MG63 (cell line): ENCODE measurements around the gene FAM228A. TPM values are rescaled to one million over a fixed set of nuclear protein-coding genes. Genes with fewer than 3 reads are reported as not detected.
"Not testable (repeated sequence)": the region's sequence is repeated elsewhere in the genome, so short reads cannot be mapped to it uniquely, and the experiment has no call there.

Experiments
- DNase-seq: peaks from one replicate; pipeline ENCODE4 v3.0.0-alpha.2; 2020
- H3K27me3 ChIP-seq: fragments of 250-450 bp; sonication (Bioruptor Pico); 2 replicates; pipeline ENCODE4 v1.5.1; 2020; ENCODE audit warnings: mild to moderate bottlenecking, moderate library complexity
- H3K36me3 ChIP-seq: fragments of 250-450 bp; sonication (Bioruptor Pico); 2 replicates; pipeline ENCODE4 v1.5.1; 2020; ENCODE audit warnings: mild to moderate bottlenecking, moderate library complexity
- H3K4me3 ChIP-seq: fragments of 250-450 bp; sonication (Bioruptor Pico); 2 replicates; pipeline ENCODE4 v1.5.1; 2020; ENCODE audit warnings: mild to moderate bottlenecking, moderate library complexity
- H3K9me3 ChIP-seq: fragments of 250-450 bp; sonication (Bioruptor Pico); 2 replicates; pipeline ENCODE4 v1.5.1; 2020; ENCODE audit warnings: mild to moderate bottlenecking, moderate library complexity
- total RNA-seq: library from RNA; depleted of rRNA; stranded (reverse); fragments of >200 nt; shearing (Covaris generic); gene quantifications from 2 replicates; pipeline ENCODE4 v1.2.3, GENCODE V29; 2014; ENCODE audit warnings: low replicate concordance

FAM228A gene
- total RNA-seq, 1 experiment from 2014 or later: not detected

- Histone ChIP-seq H3K9me3 (no peaks in the 10 kb centered on the region), H3K36me3 (no peaks in the 10 kb centered on the region), H3K4me3 (no peak overlapping the region), H3K27me3 (no peaks in the 10 kb centered on the region)
- no peak for DNase-seq
These were observed 7.0 kb downstream of the FAM228A start for GRCh38 chr2:24181849-24182248.

DNA sequence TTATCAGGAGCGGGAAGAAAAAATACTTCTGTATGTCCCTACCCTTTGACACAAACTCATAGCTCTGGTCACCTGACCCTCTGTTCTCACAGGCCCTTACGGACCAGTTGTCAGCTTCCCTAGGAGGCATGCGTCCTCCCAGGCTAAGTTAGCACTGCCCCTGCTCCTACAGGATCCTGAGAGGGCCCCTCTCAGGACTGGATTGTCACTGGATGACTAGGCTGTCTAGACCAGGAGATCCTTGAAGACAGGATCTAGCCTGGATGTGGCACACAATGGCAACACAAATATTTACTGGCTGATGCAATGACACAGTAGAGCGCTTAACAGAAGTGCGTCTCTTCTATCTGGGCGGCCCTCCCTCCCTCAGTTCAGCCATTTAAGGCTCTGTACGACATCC lies 7.7 kb downstream of the FAM228A start:
- H3K9me3 ChIP-seq: no peaks in the 10 kb centered on the region
- no peak for DNase-seq
- no peaks in the 10 kb centered on the region for H3K27me3 ChIP-seq
- H3K4me3 ChIP-seq: no peak overlapping the region
- H3K36me3 ChIP-seq: no peaks in the 10 kb centered on the region

GRCh38 chr2:24183366-24184069 lies 8.7 kb downstream of the FAM228A start:
- no peak for DNase-seq
- no peak overlapping the region for H3K4me3 ChIP-seq
- no peaks in the 10 kb centered on the region for H3K36me3 ChIP-seq
- no peaks in the 10 kb centered on the region for H3K9me3 ChIP-seq
- H3K27me3 ChIP-seq: no peaks in the 10 kb centered on the region

DNA sequence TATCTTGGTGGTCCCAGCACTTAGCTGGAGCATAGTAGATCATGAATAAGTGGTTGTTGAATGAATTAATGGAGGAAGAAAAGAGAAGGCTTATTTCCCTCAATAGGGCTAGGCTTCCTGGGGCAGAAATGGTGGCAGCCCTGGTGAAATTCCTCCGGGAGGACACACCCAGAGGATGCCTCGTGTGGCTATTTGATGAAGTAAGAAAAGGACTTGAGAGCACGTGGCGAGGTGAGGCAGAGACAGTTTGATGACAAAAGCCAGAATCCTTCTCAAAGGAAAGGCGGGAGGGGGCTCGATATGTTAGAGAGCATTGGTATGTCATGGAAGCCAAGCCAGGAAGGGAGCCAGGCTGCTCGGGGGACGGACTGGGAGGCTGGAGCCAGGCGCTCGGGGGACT lies 14.7 kb downstream of the FAM228A start:
- no peaks in the 10 kb centered on the region for H3K27me3 ChIP-seq
- no peaks in the 10 kb centered on the region for H3K36me3 ChIP-seq
- DNase-seq: no peak
- no peaks in the 10 kb centered on the region for H3K9me3 ChIP-seq
- H3K4me3 ChIP-seq: no peak overlapping the region

- DNase-seq: no peak
- Histone ChIP-seq H3K27me3 (no peaks in the 10 kb centered on the region), H3K9me3 (no peaks in the 10 kb centered on the region), H3K36me3 (no peaks in the 10 kb centered on the region), H3K4me3 (no peak overlapping the region)
These were observed 15.7 kb downstream of the FAM228A start for GRCh38 chr2:24190503-24190902.

GRCh38 chr2:24191156-24191555 lies 16.3 kb downstream of the FAM228A start:
- no peaks in the 10 kb centered on the region for H3K27me3 ChIP-seq
- no peak for DNase-seq
- no peak overlapping the region for H3K4me3 ChIP-seq
- no peaks in the 10 kb centered on the region for H3K9me3 ChIP-seq
- H3K36me3 ChIP-seq: no peaks in the 10 kb centered on the region

- Histone ChIP-seq H3K9me3 (no peaks in the 10 kb centered on the region), H3K4me3 (no peak overlapping the region), H3K36me3 (no peaks in the 10 kb centered on the region), H3K27me3 (no peaks in the 10 kb centered on the region)
- no peak for DNase-seq
These were observed 17.0 kb downstream of the FAM228A start for GRCh38 chr2:24191848-24192247.

GRCh38 chr2:24197213-24197612 lies 22.4 kb downstream of the FAM228A start:
- DNase-seq, H3K36me3 ChIP-seq, H3K27me3 ChIP-seq, H3K4me3 ChIP-seq, H3K9me3 ChIP-seq: not testable (repeated sequence)

GRCh38 chr2:24199968-24200590 lies 25.2 kb downstream of the FAM228A start:
- Histone ChIP-seq H3K27me3 (no peaks in the 10 kb centered on the region), H3K9me3 (no peaks in the 10 kb centered on the region), H3K4me3 (no peak overlapping the region), H3K36me3 (no peaks in the 10 kb centered on the region)
- no peak for DNase-seq

DNA sequence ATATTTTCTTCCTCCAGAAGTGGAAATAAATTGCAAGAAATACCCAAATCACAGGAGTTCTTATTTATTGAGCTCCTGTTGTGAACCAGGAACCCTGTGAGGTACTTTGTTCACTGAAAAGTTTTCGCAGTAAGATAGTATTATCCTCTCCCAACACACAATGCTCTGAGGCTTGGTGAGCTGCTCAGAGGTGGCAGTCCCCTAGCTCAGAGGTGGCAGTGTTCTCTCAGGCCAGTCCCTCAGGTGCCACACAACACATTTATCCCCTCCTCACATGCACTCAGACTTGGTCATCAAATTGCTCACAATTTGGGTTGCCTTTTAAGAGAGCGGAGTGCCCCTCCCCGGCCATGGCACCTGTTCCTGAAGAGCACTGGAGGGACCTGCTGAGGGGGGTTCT lies 25.9 kb downstream of the FAM228A start:
- Histone ChIP-seq H3K4me3 (no peak overlapping the region), H3K9me3 (no peaks in the 10 kb centered on the region), H3K27me3 (no peaks in the 10 kb centered on the region), H3K36me3 (no peaks in the 10 kb centered on the region)
- DNase-seq: no peak

DNA sequence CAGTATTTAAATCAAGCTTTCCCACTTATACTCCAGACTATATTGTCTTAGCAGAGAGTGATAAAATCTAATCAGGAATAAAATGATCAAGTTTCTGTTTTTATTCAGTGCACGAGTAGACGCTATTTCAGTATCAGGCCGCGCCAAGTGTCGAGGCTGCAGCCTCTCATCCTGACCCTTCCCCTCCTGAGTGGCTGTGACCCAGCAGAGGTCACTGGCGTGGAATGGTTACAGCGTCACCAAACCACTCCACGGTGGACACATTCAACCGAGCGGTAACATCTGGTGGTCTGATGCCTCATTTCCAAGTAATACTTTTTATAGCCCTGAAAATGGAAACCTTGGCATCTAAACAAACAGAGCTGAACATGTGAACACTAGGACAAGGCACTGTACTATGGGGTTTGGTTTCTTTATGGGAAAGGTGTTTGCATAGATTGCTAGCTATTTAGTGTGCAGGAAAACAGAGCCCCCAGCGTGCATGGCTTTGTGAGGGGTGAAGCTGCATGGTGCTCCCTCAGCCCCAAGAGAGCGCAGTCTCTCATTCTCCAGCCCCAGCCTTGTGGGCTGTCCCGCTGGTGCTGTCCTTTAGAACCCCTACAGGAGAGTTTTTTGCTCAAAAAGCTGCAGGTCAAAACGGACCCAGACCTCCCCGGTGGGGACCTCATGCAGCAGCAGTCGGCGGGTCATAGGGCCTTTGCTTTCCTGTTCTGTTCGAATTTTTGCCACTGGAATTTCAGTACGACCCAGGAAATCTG lies 28.4 kb downstream of the FAM228A start:
- no peak for DNase-seq

GRCh38 chr2:24203787-24204150 lies 28.9 kb downstream of the FAM228A start:
- Histone ChIP-seq H3K36me3 (no peaks in the 10 kb centered on the region), H3K27me3 (no peaks in the 10 kb centered on the region), H3K4me3 (no peak overlapping the region), H3K9me3 (no peaks in the 10 kb centered on the region)
- no peak for DNase-seq

More for the DNA sequence above, 28.4 kb downstream of the FAM228A start:
- Histone ChIP-seq H3K36me3 (no peaks in the 10 kb centered on the region), H3K27me3 (no peaks in the 10 kb centered on the region), H3K4me3 (no peak overlapping the region), H3K9me3 (no peaks in the 10 kb centered on the region)

DNA sequence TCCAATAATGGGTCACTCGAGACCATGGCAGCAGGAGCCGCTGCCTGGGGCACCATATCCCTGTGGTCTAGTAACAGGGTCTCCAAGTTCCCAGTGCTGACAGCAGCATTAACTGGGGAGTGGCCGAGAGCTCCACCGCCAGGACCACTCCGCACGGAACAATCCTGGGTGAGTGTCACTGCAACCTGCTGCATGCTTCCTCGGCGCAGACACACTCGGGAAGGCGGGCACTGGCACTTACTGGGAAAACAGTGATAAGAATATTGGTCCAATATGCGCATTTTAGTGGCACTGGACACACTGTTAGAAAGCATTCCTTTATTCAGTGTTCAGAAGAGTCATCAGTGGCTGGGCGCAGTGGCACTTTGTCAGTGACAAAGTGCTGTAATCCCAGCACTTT lies 29.7 kb downstream of the FAM228A start:
- Histone ChIP-seq H3K36me3 (no peaks in the 10 kb centered on the region), H3K27me3 (no peaks in the 10 kb centered on the region)
- no peak for DNase-seq

GRCh38 chr2:24205131-24205530 lies 30.3 kb downstream of the FAM228A start:
- no peaks in the 10 kb centered on the region for H3K36me3 ChIP-seq
- no peaks in the 10 kb centered on the region for H3K9me3 ChIP-seq
- no peak overlapping the region for H3K4me3 ChIP-seq
- no peaks in the 10 kb centered on the region for H3K27me3 ChIP-seq
- no peak for DNase-seq

More for the DNA sequence above, 29.7 kb downstream of the FAM228A start:
- no peaks in the 10 kb centered on the region for H3K9me3 ChIP-seq
- H3K4me3 ChIP-seq: no peak overlapping the region

DNA sequence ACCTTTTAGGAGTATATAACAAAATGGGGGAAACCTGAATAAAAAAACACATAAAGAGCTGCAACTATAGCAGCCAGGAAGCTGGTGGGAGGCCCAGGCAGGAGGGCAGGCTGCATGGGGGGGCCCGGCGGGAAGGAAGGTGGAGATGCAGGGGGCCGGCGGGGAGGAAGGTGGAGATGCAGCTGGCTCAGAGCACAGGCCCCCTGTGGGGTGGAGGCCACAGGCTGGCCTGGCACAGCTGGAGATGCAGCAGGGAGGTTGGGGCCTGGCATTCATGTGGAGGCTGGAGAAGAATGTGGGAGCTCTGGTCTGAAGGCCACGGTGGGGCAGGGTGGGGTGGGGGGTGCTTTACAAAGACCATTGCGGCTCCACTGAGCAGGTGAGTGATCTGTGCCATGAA lies 31.4 kb downstream of the FAM228A start:
- DNase-seq: no peak
- Histone ChIP-seq H3K9me3 (no peaks in the 10 kb centered on the region), H3K4me3 (no peak overlapping the region), H3K27me3 (no peaks in the 10 kb centered on the region), H3K36me3 (no peaks in the 10 kb centered on the region)

GRCh38 chr2:24206714-24207113 lies 31.9 kb downstream of the FAM228A start:
- Histone ChIP-seq H3K27me3 (no peaks in the 10 kb centered on the region), H3K4me3 (no peak overlapping the region), H3K9me3 (no peaks in the 10 kb centered on the region), H3K36me3 (no peaks in the 10 kb centered on the region)
- no peak for DNase-seq

DNA sequence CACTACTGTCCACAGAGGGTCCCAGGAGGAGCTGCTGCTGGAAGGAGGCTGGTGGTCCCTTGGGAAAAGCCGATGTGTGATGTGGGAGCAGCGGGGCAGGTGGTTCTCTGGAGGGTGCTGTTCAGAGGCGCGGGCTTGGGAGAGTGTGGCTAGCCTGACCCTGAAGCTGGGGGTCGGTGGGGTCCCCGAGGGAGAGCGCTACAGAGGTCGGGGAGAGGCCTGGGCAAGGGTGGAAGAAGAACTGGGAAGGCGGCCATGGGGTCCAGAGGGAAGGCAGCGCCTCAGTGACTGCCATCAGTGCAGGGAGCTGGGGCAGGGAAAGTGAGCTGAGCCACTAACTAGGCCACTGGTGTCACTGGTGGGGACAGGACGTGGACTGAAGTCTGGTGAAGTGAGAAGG lies 32.5 kb downstream of the FAM228A start:
- Histone ChIP-seq H3K9me3 (no peaks in the 10 kb centered on the region), H3K36me3 (no peaks in the 10 kb centered on the region)

GRCh38 chr2:24208490-24208889 lies 33.6 kb downstream of the FAM228A start:
- no peaks in the 10 kb centered on the region for H3K27me3 ChIP-seq
- no peaks in the 10 kb centered on the region for H3K36me3 ChIP-seq
- no peak for DNase-seq
- H3K4me3 ChIP-seq: no peak overlapping the region
- H3K9me3 ChIP-seq: no peaks in the 10 kb centered on the region

More for the DNA sequence above, 32.5 kb downstream of the FAM228A start:
- H3K27me3 ChIP-seq: no peaks in the 10 kb centered on the region
- DNase-seq: no peak
- H3K4me3 ChIP-seq: no peak overlapping the region
